ENCODE results near the gene RNF225.
"Not testable (repeated sequence)": the region's sequence is repeated elsewhere in the genome, so short reads cannot be mapped to it uniquely, and the experiment has no call there.

The RNF225 gene

DNA sequence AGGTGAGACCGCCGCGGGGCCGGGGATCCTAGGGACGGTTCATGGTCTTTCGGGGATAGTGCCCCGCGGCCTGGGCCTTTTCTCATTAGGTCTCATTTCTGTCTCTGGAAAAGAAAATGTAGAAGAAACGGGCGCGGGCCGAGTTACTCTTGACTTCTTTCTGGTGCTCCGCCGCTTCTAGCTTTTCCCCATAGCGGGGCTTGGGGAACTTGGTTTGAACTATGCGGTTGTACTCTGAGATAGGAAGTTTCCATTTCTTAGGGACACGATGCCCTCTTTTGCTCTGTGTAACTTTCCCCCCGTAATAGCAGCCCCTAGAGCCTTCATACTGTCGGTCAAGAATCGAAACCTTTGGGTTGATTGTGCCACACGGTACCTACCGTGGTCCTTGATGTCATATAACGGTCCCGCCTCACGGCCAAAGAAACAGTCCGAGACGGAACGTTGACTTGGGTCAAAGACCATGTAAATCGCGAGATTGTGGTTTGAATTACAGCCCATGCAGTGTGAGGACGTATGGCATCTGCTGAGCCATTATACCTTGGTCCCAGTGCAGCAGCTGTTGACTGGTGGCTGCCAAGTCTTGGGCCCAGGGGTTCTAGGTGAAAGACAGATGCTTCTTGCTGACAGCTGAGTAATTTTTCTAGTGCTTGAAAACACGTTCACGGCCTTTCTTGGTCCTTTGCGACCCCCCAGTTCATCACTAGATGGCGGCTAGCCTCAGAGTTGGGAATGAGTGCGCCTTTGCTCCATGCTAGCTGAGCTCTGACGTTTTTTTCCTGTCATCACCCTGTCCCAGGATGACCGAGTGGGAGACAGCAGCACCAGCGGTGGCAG, 7.9 kb upstream of the RNF225 start:
- DNase-seq = no peak

GRCh38 chr19:58388175-58388526, 7.3 kb upstream of the RNF225 start:
- DNase-seq = no peak

GRCh38 chr19:58392945-58393724, 2.3 kb upstream of the RNF225 start:
- DNase-seq = no peak

DNA sequence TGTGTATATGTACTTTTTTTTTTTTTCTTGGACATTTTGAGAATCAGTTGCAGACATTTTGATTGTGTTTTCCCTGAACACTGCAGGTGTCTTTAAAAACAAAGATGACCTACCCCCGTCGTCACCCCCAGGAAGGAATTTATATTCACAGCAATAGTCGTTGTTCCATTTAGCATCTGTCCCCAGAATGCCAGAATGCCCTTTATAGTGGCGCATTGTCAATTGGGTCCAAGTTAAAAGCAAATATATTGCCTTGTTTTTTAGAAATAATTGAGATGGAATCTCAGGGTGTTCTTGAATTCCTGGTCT, 1.8 kb upstream of the RNF225 start:
- DNase-seq = no peak

GRCh38 chr19:58394821-58395219, 636 bp upstream of the RNF225 start:
- no peak for DNase-seq

DNA sequence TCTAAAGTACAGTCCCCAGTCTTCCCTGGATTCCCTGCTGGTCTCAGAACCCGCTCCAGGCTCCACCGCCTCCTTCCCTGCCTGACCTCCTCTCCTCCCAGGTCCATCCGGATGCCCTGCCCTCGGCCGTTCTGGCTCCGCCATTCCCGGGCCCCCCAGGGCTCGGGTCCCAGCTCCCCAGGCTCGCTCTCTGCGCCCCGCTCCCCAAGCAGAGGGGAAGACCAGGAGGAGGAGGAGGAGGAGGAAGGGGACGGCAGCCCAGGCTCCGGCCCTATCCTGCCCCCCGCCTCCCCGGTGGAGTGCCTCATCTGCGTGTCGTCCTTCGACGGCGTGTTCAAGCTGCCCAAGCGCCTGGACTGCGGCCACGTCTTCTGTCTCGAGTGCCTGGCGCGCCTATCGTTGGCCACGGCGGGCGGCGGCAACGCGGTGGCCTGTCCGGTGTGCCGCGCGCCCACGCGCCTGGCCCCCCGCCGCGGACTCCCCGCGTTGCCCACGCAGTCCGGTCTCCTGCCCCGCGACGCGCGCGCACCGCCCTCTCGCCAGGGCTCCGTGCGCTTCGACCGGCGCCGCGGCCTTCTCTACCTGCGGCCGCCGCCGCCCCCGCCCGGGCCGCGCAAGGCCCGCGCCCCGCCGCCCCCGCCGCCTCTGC, 647 bp downstream of the RNF225 start:
- DNase-seq = no peak

DNA sequence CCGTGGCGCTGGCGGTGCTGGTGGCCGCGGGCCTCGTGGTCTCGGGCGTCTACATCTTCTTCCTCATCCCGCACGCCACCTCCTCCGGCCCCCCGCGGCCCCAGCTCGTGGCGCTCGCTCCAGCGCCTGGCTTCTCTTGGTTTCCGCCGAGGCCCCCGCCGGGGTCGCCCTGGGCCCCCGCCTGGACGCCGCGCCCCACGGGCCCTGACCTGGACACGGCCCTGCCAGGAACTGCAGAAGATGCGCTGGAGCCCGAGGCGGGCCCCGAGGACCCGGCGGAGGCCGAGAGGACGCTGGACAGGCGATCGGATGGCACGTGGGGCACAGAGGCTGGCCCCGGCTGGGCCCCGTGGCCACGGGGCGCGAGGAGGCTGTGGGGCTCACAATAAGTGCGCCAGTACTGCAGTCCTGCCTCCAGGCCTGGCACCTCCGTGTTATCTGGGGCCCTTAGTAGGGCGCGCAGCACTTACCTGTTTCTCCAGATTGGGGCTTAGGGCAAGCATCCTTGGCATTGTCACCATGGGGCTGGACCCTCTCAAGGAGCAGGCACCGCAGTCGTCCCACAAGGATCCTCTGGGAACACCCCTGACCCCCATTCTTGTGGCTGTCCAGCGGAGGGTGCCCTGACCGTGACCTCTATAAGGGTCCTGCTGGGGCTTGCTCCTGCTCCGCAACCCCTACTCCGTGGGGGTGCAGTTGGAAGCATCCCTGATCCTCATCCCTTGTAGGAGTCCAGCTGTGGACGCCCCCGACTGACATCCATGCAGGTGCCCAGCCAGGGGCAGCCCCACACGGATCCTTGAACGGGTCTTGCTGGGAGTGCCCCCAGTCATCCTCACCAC, 1.5 kb downstream of the RNF225 start:
- DNase-seq = no peak

GRCh38 chr19:58397533-58398037, 2.1 kb downstream of the RNF225 start:
- DNase-seq = no peak

DNA sequence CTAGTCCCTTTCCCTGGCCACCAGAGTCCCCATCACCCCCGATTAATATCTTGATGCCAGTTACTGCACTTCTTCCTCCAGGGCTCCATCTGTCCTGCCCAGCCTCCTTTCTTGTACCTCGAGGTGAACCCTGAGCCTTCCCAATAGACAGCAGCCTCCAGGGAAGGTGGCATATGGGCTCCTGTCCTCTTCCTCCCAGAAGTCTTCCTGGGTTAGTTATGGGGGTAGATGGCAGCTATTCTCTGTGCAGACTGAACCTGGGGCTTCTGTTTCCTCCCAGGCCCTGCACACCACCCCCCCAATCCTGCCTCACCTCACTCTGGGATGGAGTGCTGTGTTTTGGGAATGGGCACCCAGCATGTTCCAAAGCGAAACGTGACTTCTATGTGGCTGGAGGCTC, 2.6 kb downstream of the RNF225 start:
- DNase-seq = no peak

GRCh38 chr19:58398545-58398944, 3.1 kb downstream of the RNF225 start:
- no peak for DNase-seq

- no peak for DNase-seq
Observed at GRCh38 chr19:58399903-58400302, 4.4 kb downstream of the RNF225 start.

DNA sequence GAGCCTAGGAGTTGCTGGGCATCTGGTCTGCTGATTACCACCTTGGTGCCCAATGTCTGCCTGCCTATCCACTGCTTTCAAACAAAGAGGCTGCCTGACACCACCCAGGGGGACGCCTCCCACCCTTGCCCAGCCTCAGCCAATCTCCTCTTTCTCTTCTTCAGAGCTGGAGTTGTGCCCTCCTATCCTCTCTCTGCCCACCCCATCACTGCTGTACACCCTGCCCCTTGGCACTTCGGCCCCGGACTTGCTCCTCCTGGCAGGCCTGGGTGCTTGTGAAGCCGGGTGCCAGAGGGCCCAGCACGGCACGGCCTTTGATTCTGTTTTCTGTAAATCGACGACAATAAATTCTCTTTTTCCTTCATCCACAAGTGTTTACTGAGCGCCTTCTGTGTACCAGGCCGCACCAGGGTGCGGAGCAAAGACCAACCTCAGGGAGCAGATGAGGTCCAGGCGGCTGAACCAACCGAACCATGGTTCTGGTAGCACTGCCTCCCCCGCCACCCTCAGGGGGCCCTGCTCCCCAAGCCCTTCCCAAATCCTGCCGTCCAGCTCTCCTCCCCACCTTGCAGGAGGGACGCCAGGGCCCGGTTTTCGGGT, 5.0 kb downstream of the RNF225 start:
- DNase-seq = no peak

GRCh38 chr19:58400916-58401839, 5.7 kb downstream of the RNF225 start:
- peak; percentile 99 for DNase-seq

DNA sequence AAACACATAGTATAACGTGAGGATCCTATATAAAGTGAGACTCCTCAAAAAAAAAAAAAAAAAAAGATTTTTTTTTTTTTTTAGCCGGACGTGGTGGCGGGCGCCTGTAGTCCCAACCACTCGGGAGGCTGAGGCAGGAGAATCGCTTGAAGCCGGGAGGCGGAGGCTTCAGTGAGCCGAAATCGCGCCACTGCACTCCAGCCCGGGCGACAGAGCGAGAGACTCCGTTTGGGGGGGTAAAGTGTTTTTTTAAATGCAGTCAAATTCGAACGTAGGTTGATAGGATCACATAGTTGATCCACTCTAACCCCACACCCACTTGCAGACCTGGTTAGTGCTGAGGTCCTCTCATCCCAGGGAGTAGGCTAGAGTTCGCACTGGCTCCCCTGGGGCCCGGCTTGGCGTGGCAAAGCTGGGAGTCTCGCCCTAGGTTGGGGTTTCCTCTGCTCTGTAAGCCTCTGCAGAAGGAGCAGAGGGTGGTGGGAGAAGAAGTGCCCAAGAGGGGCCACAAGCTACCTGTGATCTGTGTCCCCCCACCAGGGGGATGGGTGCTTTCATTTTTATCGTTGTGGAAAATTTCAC, 6.5 kb downstream of the RNF225 start:
- DNase-seq = no peak

GRCh38 chr19:58403920-58404478, 8.5 kb downstream of the RNF225 start:
- DNase-seq = not testable (repeated sequence)

GRCh38 chr19:58406818-58407657, 11.6 kb downstream of the RNF225 start:
- DNase-seq = no peak

DNA sequence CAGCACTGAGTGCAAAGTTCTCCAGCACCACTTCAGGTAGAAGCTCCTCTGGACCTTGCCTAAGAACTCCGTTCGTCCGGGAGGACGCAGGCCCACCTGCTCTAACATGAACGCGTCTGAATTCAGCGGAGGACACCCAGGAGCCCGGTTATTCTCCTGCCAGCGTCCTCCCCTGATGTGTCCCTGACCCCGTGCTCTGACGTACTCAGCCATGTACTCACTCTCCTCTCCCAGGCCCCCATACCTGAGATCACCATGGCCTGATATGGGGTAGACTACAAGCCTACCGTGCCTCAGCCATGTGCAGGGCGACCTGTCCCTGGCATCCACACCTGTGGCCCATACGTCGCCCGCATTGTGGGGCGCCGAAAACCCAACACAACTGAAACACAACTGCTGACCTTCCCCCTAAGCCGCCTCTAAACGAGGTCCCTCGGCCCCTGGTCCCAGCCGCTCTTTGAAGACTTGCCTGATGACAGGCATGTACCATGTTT, 12.2 kb downstream of the RNF225 start:
- DNase-seq = no peak

DNA sequence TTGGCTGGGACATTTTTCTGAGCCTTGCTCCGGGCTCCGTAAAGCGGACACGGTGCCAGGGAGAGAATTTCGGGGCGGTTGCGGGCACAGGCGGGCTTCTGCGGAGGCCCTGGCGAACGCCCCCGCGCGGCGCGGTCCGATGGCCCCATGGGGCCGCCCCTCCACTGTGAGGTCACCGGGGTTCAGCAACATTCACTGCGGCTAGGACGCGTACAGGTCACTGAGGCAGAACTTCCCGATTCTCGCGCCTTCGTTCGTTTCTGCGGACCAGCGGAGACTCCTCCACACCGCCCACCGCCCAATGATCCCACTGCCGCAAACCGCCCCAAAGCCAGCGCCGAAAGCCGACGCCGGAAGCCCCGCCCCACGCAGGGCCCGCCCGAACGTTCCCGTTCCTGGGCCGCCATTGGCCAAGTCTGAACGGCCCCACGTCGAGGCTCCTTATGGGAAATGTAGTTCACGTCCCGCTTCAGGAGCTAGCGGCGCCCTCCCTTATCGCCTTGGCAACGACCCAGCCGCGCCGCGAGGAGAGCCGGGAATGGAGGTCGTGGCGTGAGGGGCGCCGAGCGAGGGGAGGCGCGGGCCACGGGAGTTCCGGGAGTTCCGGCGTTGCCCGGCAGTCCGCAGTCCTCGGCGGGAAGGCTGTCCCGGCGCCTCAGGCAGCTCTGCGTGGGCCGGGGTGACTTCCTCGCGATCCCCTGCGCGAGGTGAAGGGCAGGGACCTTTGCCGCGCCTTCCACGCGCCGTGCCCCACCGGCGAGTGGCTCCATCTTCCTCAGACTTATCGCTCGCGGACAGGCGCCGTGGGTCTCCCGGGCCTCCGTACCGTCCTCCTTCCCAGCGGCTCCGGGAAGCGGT, 12.9 kb downstream of the RNF225 start, which contains the start of gene ZNF584:
Gene ZNF584, plus strand, starts transcription at position 498 of the 858 bp plus-strand sequence. CDS start 499 bp downstream, outside the sequence.
- peak; percentile 90 for DNase-seq
